ENCODE data around the gene KDM5A.

The KDM5A gene

GRCh38 chr12:275812-276211 is 113.3 kb downstream of the KDM5A start:
- in situ Hi-C loops (cut with HindIII; ENCODE audit: low sequenced_read_pairs): no loop called here

GRCh38 chr12:273382-273781 is 115.7 kb downstream of the KDM5A start:
- in situ Hi-C loops (cut with HindIII; ENCODE audit: low sequenced_read_pairs): no loop called here

GRCh38 chr12:272942-273341 is 116.2 kb downstream of the KDM5A start:
- in situ Hi-C loops (cut with HindIII; ENCODE audit: low sequenced_read_pairs): no loop called here

GRCh38 chr12:271161-271560 is 118.0 kb downstream of the KDM5A start:
- in situ Hi-C loops (cut with HindIII; ENCODE audit: low sequenced_read_pairs): no loop called here

GRCh38 chr12:269191-269590 is 119.9 kb downstream of the KDM5A start:
- in situ Hi-C loops (cut with HindIII; ENCODE audit: low sequenced_read_pairs): no loop called here

- in situ Hi-C loops (cut with HindIII; ENCODE audit: low sequenced_read_pairs): no loop called here
Measured at GRCh38 chr12:268483-268840, 120.7 kb downstream of the KDM5A start.

- in situ Hi-C loops (cut with HindIII; ENCODE audit: low sequenced_read_pairs): no loop called here
Measured at GRCh38 chr12:267581-268482, 121.3 kb downstream of the KDM5A start.

- in situ Hi-C loops (cut with HindIII; ENCODE audit: low sequenced_read_pairs): no loop called here
Measured at GRCh38 chr12:265096-265495, 124.0 kb downstream of the KDM5A start.

GRCh38 chr12:264269-264668 is 124.9 kb downstream of the KDM5A start:
- in situ Hi-C loops (cut with HindIII; ENCODE audit: low sequenced_read_pairs): no loop called here

GRCh38 chr12:263574-263973 is 125.5 kb downstream of the KDM5A start:
- in situ Hi-C loops (cut with HindIII; ENCODE audit: low sequenced_read_pairs): no loop called here

- in situ Hi-C loops (cut with HindIII; ENCODE audit: low sequenced_read_pairs): no loop called here
Measured at GRCh38 chr12:262817-263216, 126.3 kb downstream of the KDM5A start, which contains the start of gene SLC6A13. SLC6A13 (minus strand) TSS chr12:262836; CDS start chr12:260052, 2,784 bp downstream.

- in situ Hi-C loops (cut with HindIII; ENCODE audit: low sequenced_read_pairs): no loop called here
Measured at GRCh38 chr12:262113-262512, 127.0 kb downstream of the KDM5A start.

- in situ Hi-C loops (cut with HindIII; ENCODE audit: low sequenced_read_pairs): no loop called here
Measured at GRCh38 chr12:257521-258321, 131.4 kb downstream of the KDM5A start.

- in situ Hi-C loops (cut with HindIII; ENCODE audit: low sequenced_read_pairs): no loop called here
Measured at GRCh38 chr12:256958-257357, 132.2 kb downstream of the KDM5A start.

- in situ Hi-C loops (cut with HindIII; ENCODE audit: low sequenced_read_pairs): no loop called here
Measured at GRCh38 chr12:256225-256624, 132.9 kb downstream of the KDM5A start.

GRCh38 chr12:254912-255311 is 134.2 kb downstream of the KDM5A start:
- in situ Hi-C loops (cut with HindIII; ENCODE audit: low sequenced_read_pairs): no loop called here

GRCh38 chr12:254039-254438 is 135.1 kb downstream of the KDM5A start:
- in situ Hi-C loops (cut with HindIII; ENCODE audit: low sequenced_read_pairs): no loop called here

- in situ Hi-C loops (cut with HindIII; ENCODE audit: low sequenced_read_pairs): no loop called here
Measured at GRCh38 chr12:253116-253831, 135.8 kb downstream of the KDM5A start.

GRCh38 chr12:252636-253035 is 136.5 kb downstream of the KDM5A start:
- in situ Hi-C loops (cut with HindIII; ENCODE audit: low sequenced_read_pairs): no loop called here

GRCh38 chr12:247271-247670 is 141.8 kb downstream of the KDM5A start:
- in situ Hi-C loops (cut with HindIII; ENCODE audit: low sequenced_read_pairs): no loop called here

GRCh38 chr12:243381-243780 is 145.7 kb downstream of the KDM5A start:
- in situ Hi-C loops (cut with HindIII; ENCODE audit: low sequenced_read_pairs): no loop called here
